ENCODE results near the gene CCND3. TPM values are rescaled to one million over a fixed set of nuclear protein-coding genes. Genes with fewer than 3 reads are reported as not detected.
"Not testable (repeated sequence)": the region's sequence is repeated elsewhere in the genome, so short reads cannot be mapped to it uniquely, and the experiment has no call there.

The CCND3 gene
- polyA plus RNA-seq, 1 donor = 91.3 TPM

DNA sequence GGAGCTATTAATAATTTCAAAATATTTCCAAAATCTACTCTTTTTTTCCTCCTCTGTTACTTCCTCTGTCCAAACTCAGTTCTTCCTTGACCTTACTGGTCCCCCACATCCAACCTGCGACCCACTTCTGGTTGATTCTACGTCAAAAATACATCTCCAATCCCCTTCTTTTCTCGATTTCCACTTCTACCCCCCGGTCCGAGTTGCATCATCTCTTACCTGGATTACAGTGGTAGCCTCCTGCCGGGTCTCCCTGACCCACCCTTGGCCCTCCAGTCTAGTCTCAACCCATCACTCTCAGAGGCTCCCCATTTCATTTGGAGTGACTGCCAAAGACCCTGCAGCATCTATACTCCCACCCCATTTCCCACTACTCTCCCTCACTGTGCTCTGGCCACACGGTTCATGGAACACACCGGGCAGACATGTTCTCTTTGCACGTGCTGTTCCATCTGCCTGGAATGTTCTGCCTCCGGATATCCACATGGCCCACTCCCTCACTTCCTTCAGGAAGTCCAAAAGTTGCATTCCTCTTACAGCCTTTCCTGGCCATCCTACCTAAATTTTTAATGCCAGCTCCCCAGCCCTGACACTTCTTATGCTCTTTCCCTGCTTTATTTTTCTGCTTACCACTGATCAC, 6.1 kb upstream of the CCND3 start:
- DNase-seq = no peak

DNA sequence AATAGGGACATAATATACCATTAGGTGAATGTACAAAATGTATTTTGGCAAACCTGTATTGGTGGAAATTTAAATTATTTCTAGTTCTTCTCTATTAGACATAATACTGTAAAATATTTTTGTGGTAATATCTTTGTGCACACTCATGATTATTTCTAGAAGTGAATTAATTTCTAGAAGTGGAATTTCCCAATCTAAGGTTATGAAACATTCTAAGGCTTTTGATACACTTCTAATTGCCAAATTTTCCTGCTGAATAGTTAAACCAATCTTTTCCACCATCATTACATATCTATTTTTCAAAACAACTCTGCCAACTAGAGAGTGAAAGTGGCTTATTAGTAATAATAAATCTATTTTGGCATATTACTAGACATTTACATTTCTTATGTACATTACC, 1.8 kb upstream of the CCND3 start:
- DNase-seq = no peak

DNA sequence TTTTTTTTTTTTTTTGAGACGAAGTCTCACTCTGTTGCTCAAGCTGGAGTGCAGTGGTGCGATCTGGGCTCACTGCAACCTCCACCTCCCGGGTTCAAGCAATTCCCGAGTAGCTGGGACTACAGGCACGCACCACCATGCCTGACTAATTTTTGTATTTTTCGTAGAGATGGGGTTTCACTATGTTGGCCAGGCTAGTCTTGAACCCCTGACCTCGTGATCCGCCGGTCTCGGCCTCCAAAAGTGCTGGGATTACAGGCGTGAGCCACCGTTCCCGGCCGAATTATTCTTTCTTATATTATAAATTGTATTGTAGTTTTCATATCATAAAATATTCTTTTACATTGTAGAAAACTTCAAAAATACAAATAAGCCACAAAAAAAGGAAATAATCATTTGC, 1.3 kb upstream of the CCND3 start:
- DNase-seq = not testable (repeated sequence)

DNA sequence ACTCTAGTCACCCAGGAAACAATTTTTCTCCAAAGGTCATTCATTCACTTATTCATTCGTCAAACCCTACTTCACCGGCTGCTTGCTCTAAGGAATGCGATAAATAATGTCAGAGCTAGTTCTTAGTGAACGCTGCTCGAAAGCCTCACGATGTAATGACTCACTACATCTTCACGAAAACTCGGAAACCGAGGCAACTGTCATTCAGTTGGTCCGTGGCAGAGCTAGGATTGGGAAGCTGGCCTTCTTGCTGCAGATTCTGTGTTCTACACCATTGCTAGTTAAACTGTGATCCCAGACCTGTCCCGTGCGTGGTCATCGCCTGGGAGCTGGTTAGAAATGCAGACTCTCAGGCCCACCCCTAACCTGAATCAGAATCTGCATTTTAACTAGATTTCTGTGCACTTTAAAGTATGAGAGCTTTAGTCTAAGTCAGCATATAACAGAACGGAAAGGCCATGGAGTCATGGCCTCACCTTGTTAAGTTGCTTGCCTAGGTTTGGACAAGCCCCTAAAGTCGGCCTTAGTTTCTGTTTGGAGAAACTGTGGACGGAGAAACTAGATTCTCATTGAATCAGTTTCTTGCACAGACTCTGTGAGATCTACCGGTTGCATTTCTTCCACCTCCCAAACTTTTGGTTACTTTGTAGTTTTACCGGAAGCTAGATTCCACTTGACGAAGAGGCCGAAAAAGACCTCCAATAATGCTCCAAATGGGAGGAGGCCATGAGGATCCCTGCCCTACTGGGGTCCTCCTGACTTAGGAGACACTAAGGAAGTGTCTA, 651 bp upstream of the CCND3 start:
- no peak for DNase-seq

DNA sequence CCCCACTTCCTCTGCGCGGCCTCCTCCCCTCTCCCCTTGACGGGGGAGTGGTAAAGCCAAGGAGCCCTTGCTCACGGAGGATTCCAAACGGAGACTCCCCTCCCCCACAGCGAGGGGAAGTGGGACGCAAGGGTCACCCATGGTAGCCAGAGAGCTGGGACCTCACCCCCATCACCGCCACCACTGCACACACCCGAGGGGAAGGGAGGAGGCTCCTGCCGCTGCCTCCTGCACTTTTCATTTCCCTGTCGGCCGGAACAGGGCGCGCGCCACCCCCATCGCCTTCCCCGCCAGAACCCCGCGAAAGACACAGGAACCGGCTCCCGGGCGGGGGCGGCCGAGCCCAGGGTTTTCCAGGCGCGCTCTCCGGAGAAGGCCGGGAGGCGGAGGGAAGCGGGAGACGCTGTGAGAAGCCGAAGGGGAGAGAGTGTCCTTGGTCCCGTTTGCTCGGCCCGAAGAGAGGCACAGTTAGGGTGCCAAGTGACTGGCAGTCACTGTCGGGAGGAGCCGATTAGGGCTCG, 789 bp downstream of the CCND3 start:
- DNase-seq = peak; percentile 40

DNA sequence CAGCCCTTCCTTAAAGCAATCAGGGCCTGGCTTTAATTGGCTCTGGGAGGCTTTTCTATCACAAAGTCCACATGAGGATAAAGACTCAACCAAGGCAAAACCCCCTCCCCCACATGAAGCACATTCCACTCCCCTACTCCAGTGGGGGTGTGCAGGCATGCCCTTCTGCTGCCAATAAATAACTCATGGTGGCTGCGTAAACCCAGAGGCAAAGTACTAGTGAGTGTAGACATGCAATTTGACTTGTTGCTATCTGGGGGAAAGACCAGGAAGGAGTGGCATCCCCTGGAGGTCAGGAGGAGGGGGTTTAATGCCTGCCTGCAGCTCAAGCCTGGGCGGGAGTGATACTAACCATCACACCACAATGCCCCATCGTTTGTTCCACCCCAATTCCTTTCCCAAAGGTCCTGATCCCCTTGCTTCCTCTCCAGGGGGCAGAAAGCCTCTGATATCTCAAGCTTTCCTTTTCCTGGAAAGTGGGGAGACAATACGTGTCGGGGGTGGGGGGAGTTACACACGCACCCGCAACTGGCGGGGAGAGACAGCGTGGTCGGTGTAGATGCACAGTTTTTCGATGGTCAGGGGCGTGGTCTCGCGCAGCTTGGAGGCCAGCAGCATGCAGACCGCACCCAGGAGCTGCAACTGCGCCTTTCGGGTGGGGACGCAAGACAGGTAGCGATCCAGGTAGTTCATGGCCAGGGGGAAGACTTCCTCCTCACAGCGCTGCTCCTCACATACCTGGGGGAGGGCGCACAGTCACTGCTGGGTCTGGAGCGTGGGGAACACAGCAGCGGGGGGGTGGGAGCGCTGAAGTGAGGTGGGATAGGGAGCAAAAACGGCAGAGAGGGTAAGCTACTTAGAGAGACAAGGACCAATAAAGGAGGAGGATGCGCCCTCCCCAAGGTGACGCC, 1.5 kb downstream of the CCND3 start:
- no peak for DNase-seq

DNA sequence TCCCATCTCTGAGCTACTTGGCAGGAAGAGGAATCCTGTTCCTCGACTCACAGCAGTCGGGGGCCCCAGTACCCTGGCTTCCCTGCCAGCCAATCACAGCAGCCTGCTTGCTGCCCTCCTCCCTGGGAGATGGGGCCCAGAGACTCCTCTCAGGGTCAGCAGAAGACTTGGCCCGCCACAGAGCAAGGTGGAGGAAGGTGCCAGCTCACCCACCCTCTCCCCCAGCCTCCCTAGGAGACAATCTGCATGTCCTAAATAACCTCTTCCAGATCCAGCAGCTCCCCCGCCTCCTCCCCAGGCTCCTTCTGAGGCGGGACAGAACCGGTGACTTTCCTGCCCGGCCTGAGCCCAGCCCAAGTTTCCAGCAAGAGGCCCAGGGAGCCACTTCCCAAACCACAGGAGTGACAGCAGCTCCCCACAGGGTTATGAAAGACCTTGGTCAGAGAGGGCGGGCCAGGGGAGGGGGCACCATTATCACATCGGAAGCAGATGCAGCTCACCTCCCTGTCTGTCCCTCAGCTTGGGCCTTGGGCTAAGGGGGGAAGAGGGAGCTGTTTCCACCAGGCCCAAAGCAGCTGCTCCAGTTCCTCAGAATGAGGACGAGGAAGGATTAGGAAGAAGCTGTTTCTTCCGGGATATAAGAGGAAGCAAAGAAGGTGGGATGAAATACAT, 2.3 kb downstream of the CCND3 start:
- DNase-seq = no peak

DNA sequence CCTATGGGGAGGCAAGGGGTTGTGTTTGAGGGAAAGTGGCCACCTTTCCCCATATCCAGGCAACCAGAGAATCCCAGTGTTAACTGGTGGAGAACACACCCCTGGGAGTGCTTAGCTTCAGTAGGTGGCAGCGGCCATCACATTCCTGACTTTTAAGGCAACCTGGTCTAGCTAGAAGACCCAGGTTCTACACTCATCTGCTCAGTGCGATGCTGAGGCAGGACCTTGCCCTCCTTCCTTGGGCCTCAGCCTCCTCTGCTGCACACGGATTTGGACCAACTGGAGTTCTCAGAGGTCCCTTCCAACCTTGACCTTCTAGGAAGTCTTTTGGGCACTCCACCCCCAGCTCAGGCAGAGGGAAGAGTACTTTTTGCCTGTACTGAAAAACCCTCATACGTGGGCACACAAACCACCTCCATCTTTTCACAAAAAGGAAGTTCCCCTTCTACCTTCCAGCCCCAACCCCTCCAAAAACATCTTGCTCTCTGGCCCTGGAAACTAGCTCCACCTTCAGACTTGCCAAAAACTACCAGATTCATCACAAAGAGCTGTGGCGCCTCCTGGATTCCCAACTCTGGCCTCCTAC, 2.9 kb downstream of the CCND3 start:
- DNase-seq = no peak

DNA sequence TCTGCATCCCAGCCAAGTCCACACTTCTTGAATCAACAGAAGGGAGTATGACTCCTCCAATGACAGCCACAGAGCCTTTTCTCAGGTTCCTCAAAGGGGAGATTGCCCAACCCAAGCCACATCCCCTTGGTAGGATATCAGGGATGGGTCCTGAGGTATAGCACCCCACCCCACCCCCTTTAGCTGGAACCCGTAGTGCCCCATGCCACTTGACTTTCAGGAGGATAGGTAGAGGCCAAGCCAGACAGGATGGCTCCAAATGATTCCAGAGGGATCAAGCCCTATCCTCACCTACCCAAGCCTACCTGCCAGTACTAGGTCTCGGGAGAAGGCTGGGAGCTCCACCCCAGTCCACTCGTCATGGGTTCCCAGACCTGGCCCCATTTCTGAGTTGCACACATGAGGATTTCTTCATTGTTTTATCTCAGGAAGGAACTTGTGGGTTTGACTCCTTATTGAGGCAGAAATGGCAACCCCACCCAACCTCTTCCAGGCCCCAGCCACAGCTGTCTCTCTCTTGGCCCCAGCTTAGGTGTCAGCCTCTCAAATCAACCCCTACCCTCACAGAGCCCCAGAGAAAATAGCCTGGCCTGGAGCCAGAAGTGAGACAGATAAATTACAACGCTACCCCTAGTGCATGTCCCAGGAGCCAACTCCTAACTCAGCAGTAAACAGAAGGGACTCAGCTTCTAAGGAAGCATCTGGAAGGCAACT, 3.6 kb downstream of the CCND3 start:
- no peak for DNase-seq

DNA sequence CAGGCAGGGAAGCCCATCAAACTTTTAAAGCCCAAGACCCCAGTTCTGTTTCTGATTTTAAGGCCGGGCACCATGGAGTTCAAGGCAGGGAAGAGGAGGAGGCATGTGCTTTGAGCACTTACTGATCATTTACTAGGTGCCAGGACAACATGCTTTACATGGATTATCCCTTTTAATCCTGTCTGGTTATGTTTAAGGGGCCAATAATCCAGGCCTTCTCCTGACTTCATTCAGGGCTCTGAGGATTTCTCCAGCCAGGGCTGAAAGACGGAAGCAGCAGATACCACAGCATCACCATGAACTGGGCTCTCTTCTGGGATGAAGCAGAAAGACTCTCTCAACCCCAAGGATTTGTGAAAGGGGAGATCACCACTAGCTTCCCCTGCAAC, 4.1 kb downstream of the CCND3 start:
- DNase-seq = no peak

DNA sequence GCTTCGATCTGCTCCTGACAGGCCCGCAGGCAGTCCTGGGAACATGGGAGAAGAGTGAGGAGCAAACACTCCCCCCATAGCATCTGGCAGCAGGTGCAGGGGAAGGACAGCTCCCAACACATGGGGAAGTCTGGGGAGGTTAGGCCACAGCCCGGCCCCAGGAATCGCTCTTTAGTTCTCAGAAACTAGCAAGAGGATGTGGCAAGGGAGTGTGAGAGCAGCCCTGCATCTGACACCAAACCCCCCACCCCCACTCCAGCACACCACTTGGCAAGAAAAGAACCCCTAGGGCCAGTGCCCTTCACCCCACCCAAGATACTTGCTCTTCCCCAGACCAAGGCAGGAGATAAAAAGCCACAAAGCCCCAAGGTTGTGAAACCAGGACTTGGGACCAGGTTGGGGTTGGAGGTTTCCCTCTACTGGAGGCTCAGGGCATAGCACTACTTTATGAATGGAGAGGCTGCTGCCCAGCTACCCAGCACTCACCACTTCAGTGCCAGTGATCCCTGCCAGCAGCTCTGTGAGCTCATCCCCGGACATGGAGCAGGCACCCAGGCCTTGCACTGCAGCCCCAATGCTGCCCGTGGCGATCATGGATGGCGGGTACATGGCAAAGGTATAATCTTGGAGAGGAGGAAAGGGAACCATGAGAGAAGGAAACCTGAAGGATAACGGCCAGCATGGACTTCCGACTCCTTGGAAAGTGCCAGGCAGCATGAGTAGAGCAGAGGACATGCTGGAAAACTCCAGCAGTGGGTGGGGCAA, 5.4 kb downstream of the CCND3 start:
- DNase-seq = peak; percentile 56

DNA sequence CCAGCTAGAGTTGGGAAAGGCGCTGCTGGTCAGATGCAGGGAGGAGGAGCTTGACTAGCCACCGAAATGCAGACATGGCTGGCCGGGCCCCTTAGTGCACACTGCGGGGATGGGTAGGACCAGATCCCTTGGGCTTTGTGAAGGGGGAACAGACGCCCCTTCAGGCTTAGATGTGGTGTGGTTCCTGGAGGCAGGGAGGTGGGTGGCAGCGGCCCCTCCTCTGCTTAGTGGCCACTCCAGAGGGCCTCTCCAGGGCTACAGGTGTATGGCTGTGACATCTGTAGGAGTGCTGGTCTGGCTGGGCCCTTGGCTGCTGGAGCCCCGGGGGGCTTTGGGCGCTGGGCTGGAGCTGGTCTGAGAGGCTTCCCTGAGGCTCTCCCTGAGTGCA, 5.9 kb downstream of the CCND3 start:
- no peak for DNase-seq

DNA sequence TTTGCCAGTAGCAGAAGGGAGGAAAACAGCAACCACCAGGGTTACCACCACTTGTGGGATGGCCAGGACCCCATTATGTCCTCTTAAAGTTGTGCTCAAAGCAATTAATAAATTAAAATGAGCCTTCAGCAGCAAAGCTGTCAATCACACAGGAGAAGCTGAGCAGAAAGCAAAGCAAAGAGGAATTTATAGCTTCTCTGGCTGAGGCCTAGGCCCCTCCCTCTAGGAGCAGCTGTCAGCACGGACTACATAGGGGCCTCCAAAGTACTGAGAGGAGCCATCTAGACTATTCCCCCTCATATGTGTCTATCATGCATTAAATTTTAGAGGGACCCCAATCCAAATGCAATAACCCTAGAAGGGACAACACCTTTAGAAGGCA, 6.4 kb downstream of the CCND3 start:
- DNase-seq = no peak

DNA sequence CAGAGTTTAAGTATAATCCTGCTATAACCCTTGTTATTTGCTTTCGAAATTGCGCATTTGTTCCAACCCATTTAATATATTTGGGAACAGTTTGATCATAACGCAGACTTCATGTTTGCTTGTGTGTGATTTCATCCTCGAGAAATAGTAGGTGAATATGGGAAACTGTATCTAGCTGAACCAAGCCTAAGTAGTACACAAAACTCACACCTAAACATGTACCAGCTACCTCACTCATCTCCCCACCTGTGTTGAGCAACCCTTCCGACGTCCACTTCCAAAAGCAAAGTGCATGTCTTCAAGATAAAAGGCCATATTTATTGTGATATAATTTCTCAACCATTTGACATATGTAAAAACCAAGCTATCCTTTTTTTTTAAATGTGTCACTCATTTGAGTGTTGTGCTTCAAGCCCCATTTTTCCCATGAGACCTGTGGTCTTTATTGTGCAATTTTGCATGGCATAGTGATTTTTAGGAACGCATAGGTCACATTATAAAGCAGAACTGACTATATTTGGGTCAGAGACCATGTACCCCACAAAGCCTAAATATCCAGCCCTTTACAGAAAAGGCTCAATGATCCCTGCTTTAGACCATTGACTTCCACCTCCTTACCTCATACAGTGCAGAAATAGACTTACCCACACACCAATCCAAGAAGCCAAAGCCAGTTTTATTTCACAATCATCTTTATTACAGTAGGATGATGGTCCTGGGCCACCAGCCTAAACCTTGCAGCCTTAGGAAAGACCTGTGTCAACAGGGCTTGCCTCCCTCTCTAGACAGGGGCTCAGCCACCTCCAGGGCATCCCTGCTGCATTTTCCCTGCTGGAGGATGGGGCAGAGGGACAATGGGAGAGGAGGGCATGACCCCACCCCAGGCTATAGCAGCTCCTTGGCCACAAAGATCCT, 7.1 kb downstream of the CCND3 start:
- no peak for DNase-seq

DNA sequence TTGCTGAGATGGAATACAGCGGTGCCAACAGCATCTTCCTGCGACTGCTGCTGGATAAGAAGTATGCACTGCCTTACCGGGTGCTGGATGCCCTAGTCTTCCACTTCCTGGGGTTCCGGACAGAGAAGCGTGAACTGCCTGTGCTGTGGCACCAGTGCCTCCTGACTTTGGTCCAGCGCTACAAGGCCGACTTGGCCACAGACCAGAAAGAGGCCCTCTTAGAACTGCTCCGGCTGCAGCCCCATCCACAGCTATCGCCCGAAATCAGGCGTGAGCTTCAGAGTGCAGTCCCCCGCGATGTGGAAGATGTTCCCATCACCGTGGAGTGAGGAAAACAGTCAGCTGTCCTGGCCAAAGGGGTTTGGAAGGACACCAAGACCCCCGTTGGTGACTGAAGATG, 9.2 kb downstream of the CCND3 start:
- no peak for DNase-seq

DNA sequence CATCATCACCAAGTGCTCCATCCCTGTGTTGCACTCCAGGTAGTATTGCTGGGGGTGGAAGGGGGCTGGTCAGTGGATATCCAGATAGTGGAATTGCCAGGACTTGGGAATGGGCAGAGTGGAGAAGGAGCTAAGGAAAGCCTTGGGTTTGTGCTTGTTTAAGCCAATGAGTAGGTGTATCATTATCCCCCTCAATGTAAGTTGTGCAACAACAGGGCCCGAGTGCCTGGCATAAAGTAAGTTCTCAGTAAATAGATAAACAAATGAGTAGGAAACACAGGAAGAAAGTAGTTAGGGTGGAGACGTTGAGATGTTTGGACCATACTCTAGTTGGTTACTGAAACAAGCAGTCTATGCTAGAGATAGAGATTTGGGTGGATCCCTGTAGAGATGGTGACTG, 9.8 kb downstream of the CCND3 start:
- DNase-seq = no peak

DNA sequence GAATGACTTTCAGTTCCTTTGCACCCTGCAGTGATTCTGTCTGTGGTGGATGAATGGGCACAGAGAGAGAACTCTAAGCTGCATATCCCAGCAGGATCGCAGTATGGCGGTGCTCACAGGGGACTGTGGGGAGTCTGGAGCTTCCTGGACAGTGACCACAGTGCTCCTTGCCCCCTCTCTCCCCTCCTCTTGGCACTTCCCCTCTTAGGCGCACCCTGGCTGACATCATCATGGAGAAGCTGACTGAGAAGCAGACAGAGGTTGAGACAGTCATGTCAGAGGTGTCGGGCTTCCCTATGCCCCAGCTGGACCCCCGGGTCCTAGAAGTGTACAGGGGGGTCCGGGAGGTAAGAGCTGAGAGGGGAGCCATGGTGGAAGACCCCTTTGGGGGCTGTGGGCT, 11.7 kb downstream of the CCND3 start:
- no peak for DNase-seq

DNA sequence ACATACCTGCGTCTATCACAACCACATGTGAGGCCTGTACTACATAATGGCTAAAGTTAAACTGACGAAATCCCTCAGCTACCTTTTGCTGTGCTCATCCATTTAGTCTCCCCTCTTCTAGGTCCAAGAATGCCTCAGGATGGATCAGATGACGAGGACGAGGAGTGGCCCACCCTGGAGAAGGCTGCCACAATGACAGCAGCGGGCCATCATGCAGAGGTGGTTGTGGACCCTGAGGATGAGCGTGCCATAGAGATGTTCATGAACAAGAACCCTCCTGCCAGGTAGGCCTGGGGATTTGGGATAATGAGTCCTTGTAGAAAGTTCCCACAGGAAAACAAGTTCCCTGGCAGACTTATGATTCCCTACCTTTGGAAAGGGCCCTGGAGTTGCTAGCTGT, 14.4 kb downstream of the CCND3 start:
- no peak for DNase-seq

DNA sequence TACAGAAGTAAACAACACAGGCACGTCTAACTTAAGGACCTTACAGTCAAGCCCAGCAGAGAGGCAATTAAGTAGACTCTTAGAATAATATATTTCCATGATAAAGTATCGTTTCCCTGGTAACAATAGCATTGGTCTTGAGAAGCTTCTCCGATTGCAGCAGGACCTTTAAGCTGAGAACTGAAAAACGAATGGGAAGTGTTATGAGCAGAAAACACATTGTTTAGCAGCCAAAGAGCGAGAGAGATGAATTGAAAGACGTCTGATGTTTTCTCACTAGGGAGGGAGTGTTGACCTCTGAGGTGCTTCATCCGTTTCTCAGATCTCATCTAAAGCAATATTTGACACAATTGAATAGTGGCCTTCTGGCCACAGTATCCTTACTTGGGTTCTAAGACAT, 19.5 kb downstream of the CCND3 start:
- DNase-seq = no peak

DNA sequence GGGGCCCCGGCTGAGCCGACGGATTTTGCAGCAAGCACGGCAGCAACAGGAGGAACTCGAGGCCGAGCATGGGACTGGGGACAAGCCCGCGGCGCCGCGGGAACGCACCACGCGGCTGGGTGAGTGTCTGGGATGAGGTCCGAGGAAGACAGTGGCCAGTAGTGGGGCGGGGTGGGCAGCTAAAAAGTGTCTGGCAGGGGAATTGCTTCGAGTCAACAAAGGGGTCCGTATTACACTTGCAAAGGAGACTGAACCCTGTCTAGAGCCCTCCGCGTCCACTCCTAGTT, 20.0 kb downstream of the CCND3 start:
- no peak for DNase-seq
